Measurements from ENCODE around the gene ALDOC.

ALDOC gene

GRCh38 chr17:28534740-28535375 is 41.8 kb downstream of the ALDOC start:
- in situ Hi-C loops (cut with HindIII; ENCODE audit: low sequenced_read_pairs) = no loop called here

- in situ Hi-C loops (cut with HindIII; ENCODE audit: low sequenced_read_pairs) = no loop called here
Measured at GRCh38 chr17:28533091-28533807, 43.4 kb downstream of the ALDOC start.

DNA sequence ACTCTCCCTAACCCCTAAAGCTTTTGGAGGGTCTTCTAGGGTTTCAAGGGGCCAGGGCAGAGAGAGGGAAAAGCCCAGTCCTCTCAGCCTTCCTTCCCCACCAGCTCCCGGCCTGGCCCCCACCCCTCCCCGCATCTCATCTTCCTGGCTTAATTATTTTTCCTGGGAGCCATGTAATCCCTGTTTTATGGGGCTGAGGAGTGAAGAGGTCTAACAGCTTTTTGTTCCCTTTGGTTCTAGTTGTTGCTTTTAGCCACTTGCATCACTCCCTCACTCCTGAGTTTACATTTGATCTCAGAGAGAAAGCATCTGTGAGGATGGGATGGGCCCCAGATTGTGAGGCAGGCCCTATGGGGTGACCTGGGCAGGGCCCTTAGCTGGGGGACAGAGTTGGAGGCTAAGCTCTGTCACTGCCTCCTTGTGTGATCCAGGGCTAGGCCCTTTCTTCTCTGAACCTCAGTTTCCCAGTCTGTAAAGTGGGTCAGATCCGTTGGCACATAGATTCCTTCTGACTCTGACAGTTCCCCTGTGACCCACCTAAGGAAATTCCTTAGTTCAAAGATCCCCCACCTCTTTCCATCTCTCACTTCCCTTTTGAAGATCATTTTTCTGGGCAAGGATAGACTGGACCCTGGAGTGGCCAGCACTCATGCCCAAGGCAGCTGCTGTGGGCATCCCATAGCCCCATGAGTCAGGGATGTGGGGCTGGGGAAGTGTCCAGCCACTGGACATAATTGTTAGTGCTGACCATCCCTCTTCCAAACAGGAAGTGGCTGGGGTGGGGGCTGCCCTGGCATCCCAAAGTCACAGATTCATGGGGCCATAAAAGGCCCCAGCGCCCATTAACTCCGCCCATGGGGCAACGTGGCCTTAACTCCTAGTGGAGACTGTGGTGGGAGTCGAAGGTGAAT is 44.4 kb downstream of the ALDOC start:
- in situ Hi-C loops (cut with HindIII; ENCODE audit: low sequenced_read_pairs) = no loop called here

DNA sequence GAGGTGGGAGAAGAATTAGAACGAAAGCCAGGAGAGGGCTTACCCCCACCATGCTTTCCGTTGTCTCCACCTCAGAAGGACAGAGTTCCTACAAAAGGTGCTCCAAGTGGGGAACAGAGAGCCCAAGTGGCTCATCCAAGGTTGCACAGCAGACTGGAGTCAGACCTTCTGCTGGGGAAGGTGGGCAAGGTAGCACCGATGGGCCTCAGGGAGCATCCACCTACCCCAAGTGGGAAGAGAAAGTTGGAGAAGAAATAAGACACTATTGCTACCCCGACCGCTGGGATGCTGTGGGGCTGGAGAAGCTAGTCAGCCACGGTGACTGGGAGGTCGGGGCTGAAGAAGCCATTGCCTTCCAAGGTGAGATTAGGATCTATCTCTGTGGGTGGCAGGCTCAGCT is 45.8 kb downstream of the ALDOC start:
- in situ Hi-C loops (cut with HindIII; ENCODE audit: low sequenced_read_pairs) = no loop called here

GRCh38 chr17:28530250-28530649 is 46.4 kb downstream of the ALDOC start:
- in situ Hi-C loops (cut with HindIII; ENCODE audit: low sequenced_read_pairs) = no loop called here

- in situ Hi-C loops (cut with HindIII; ENCODE audit: low sequenced_read_pairs) = no loop called here
Measured at GRCh38 chr17:28529013-28529400, 47.7 kb downstream of the ALDOC start.

DNA sequence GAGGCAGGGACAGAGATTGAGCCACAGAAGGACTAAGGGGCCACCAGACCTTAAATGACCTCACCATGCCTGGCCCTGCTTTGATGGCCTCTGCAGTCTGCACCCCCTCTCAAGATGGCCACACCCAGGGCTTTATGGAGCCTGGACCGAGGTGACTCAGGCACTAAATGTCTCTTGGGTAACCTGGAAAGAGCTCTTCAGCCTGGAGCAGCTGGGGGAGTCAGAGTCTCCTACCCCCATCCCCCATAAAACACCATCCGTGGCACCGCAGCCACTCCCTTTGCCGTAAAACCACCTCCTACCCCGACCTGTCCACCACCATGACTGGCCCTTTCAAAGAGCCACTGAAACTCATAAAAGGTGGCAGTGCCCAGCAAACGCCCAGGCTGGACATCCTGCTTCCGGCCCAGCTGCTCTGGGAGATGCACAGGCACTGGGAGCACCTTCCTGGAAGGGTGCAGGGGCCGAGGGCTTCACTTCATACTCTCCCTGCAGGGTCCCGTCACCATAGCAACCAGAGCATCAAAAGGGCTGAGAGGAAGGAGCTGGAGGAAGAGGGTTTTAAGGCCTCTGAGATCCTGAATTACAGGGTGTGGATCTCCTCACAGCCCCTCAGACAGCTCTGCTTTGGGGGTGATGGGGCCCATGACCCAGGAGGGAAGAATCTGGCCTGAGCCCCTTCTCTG is 48.2 kb downstream of the ALDOC start:
- in situ Hi-C loops (cut with HindIII; ENCODE audit: low sequenced_read_pairs) = no loop called here

DNA sequence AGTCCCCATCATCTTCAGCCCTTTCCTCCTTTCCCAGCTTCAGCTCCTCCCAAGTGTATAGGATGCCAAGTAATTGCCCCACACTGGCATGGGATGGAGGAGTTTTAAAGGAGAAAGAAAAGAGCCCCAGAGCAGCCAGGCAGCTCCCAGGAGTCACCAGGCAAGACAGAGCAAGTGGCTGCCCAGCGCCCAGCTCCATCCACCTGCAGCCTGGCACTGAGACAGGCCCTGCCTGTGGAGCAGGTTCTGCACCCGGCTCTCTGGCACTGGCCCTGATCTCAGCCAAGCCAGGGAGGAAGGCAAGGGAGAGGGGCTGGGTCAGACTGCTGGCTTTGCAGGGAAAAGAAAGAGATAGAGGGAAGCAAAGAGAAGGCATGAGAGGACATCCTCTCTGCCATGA is 48.8 kb downstream of the ALDOC start:
- in situ Hi-C loops (cut with HindIII; ENCODE audit: low sequenced_read_pairs) = no loop called here

DNA sequence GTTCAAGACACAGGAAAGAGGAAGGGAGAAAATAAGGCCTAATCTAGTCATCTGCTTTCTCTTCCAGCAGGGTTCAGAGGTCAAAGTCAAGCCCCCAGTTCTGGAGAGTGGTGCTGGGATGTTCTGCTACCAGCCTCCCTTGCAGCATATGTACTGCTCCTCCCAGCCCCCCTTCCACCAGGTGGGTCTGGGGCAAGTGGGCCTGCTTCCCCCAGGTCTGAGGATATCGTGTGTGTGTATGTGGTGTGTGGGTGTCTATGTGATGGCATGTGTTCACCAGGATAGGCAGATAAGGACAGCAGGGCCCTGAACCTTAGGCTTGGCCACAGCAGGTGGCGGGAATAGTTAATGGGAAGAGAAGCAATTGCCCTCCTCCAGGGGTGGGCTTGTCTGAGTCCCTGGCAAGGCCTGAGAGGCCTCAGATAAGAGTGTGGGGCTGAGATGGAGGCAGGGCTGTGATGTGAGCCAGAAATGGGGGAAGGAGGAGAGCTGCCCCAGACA is 49.5 kb downstream of the ALDOC start:
- in situ Hi-C loops (cut with HindIII; ENCODE audit: low sequenced_read_pairs) = no loop called here

GRCh38 chr17:28526381-28526780 is 50.3 kb downstream of the ALDOC start:
- in situ Hi-C loops (cut with HindIII; ENCODE audit: low sequenced_read_pairs) = no loop called here

- in situ Hi-C loops (cut with HindIII; ENCODE audit: low sequenced_read_pairs) = no loop called here
Measured at GRCh38 chr17:28524476-28525424, 51.9 kb downstream of the ALDOC start.

GRCh38 chr17:28523876-28524275 is 52.8 kb downstream of the ALDOC start:
- in situ Hi-C loops (cut with HindIII; ENCODE audit: low sequenced_read_pairs) = no loop called here

DNA sequence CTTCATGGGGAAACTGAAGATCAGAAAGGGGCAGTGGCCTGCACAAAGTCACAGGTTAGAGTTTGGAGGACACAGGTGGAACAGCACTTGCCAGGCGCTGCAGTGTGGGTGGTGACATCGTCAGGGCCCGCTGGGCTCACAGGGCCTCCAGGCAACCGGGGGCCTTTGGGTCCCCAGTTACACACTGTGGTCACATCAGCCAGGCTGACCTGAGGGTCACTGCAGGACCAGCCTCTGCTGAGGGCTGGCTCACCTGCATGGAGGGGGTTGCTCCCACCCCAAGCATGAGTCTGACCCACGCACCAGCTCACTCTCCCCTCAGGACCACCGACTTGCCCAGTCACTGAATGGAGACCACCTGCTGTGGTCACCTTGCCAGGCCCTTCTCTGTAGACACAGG is 53.5 kb downstream of the ALDOC start:
- in situ Hi-C loops (cut with HindIII; ENCODE audit: low sequenced_read_pairs) = no loop called here

All from endothelial cell of hepatic sinusoid (primary cell).